GM21786 (cell line): ENCODE data around the gene PFDN2.

Experiments used
- ATAC-seq: cut with Tn5 transposase; IDR thresholded peaks from one replicate; pipeline ENCODE4 v1.9.1; 2021; ENCODE audit not compliant: unreplicated experiment

PFDN2 gene

DNA sequence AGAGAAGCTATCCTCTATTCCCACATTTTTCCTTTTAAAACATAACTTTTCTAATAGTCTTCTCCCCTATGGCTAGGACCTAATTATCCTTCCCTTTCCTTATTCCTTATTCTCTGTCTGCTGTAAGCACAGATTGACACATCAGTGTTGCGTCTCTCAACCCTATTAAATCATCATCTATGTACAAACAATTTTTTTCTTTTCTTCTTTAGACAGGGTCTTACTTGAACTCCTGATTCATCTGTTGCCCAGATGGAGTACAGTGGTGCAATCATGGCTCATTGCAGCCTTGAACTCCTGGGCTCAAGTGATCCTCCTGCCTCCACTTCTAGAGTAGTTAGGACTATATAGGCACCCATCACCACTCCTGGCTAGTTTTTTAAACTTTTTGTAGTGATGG is 11.4 kb downstream of the PFDN2 start:
- no peak for ATAC-seq

DNA sequence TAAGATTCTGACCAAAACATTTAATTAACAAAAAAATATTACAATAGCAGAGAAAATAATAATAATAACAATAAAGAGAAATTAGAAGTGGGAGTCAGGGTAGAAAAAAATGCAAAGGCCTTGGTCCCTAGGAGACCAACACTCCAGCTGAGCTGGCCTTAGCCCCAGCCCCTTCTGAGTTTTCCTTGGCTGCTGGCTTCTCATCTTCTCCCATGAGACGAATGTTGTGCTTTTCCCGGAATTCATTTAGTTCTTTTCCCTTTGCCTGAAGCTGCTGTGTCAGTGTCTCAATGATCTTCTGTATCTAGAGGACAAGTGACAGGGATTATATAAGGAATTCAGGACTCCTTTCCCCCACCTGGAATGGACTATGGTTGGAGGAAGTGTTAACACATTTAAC is 17.3 kb downstream of the PFDN2 start:
- ATAC-seq, result no peak

DNA sequence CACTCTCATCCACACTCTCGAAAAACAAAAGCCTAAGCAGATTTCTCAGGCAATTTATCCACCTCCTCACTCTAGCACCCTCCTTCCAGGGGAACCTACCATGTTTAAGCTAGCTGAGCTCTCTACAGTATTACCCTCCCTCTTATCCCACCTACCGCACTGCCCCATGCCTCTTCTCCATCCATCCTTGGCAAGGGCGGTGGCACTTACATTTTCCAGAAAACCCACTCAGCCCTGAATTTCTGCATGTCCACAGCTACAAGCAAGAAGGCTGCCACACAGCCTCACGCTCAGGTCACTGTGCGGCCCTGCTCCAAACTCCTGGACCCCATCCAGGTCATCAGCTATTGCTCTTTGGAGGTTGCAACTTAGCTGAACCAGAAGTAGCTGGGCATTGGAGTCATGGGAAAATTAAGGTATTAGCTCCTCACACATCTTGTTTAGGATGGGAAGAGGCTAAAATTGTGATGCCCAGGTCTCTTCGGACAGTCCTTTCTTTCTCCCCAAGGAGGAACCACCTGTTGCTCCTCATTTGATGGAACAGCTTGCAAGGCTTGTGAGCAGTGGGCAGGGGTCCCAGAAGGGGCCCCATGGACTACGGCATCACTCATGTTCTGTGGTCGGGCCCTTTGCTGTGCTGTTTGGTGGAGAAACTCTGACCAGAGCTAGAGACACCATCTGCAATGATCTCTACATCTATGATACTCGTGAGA is 18.6 kb downstream of the PFDN2 start:
- no peak for ATAC-seq

DNA sequence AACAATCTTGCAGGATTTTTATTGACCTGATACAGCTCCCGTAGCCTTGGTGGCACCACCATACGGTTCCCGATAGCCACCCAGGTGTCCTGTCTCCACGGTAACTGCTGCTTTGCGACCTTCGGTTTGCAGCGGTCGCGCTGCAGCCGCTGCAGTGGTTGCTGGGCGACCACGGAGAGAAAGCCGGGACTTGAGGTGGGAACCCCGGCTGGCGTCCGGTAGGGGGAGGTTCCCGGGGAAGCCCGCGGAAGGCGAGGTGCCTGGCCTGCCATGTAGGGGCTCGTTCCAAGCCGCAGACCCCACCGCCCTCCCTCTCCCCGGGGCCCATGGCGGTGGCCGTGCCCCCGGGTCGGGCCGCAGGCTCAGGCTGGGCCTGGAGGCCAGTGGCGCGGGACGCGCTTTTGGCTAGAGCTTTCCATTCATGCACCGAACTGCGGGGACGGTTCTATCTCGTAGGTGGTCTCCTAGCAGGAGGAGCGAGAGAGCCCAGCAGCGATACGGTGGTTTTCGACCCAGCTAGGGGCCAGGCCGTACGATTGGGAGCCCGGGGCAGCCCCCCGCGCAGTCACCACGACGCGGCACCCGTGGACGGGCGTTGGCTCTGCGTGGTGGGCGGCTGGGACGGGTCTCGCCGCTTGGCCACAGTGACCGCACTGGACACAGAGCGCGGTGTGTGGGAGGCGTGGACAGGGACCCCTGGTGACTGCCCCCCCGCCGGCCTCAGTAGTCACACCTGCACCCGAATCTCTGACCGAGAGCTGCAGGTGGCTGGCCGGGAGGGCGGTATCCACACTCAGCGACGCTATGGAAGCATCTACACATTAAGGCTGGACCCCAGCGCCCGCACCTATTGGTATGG is 19.4 kb downstream of the PFDN2 start, which contains the start of gene KLHDC9:
Gene KLHDC9 (plus strand): TSS at position 152 of the 859 bp plus-strand sequence. CDS start 175 bp downstream, at position 327.
- ATAC-seq, result peak; percentile 70

DNA sequence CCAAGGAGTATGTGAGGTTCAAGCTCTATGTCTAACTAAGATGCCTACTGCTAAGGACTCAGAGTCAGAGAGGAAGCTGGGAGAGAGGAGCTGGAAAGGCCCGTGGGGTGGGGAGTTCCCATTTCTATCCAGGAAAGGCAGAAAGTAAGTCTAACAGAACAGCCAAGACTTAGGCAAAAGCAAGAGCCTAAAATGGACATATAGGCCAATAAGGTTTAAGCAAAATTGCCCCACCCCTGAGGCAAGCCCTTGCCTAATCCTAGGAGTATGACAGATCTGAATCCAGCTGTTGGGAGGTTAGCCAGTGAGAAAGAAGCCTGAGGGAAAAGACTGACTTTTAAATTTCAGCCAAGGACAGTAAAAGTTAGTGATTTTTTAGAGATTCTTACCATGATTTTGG is 21.3 kb downstream of the PFDN2 start:
- no peak for ATAC-seq

DNA sequence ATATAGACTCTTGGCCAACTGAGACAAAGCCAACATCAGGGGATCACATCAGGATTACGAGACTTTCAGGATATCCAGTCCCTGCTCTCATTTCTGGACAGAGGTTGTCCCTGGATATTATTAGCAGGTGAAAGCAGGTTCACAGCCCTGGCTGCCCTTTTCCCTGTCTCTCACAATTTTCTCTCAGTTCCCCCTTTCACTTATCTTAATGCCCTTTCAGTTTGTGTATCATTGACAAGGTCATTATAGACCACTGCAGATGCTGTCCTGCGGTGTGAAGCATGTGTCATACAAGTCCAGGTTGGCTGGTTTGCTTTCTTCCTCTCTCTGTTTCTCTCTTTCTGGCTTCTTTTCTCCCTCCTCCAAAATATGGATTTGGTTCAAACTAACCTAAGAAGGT is 21.8 kb downstream of the PFDN2 start:
- peak; percentile 44 for ATAC-seq

DNA sequence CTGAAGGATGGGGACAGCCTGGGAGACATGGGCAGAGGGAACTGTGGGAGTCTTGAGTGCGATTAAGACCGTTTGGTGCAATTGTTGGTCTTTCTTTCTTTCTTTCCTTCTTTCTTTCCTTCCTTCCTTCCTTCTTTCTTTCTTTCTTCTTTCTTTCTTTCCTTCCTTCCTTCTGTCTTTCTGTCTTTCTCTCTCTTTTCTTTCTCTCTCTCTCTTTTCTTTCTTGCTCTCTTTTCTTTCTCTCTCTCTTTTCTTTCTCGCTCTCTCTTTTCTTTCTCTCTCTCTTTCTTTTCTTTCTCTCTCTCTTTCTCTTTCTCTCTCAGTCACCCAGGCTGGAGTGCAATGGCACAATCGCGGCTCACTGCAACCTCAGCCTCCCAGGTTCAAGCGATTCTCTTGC is 22.6 kb downstream of the PFDN2 start:
- ATAC-seq, result no peak

DNA sequence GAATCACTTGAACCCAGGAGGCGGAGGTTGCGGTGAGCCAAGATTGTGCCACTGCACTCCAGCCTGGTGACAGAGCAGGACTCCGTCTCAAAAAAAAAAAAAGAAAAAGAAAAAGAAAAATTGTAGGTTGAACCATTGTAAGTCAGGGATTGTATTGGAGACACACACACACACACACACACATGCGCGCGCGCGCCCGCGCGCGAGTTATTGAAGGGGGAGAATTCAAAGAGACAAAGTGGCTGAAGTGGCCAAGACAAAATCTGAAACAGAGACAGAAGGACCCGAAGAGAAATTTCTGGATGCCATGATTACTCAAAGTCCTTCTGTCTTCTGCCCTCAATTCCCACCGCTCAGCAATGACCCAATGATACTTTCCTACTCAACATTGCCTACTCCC is 23.4 kb downstream of the PFDN2 start:
- no peak for ATAC-seq

DNA sequence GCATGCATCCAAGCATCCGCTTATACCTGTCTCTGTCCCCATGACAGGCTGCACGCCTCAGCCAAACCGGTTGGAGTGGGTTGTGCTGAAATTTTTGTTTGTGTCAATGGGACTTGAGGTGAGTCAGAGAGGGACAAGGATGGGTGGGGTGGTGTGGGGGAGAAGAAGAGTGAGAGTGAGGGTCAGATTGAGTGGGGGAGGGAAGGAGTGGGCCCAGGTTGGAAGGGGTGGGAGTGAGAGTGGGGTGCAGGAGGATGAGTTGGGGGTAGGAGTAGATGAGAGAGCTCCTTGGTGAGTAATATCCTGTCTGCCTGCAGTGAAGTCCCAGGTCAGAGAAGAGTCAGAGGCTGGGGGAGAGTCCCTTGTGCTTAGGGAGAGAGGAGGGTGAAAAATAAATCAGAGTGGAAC is 25.2 kb downstream of the PFDN2 start:
- ATAC-seq, result no peak

DNA sequence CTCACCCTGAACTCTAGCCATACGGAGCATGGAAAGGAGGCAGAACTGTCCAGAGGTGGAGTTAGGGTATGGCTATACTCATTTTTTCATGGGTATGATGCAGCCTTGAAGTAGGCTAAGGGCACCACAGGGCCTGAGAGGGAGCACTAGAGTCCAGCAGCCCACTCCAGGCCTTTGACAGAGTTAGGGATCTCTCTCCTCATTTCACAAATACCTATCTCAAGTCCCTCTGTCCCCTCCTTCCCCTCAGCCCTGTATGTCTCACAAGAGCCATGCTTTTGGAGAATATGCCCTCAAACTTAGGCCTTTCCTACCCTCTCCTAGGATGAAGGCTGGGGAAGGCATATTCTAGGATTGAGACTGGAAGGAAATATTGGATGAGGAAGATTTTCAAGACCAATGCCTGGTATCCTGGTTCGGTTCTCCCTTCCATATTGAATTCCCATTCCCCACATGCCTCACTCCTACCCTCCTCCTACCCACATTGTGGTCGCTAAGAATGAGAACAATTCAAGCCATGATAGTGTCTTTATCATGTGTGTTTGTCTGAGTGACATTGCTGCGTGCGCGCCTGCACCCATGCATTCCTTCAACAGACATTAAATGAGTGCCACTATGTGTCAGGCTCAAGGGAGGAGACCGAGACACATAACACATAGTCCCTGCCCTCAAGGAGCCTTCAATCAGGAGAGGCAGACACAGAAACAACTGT is 25.9 kb downstream of the PFDN2 start:
- no peak for ATAC-seq

DNA sequence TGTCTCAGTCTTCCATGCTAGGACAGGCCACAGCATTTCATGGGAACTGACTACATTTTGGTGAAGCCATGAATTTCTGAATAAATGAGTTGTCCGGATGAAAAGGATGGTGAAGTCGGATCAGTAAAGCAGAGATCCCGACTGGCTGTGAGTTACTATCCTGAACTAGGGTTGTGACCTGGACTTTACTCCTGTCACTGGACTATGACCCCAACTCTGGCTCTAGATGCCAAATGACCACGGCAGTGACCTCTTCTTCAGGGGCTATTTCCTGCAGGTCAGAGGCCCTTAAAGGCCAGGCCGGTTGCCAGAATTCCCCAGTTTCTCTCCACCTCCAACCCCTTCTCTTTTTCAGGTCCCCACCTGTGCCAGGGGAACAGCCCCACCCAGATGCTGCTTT is 26.7 kb downstream of the PFDN2 start:
- no peak for ATAC-seq

DNA sequence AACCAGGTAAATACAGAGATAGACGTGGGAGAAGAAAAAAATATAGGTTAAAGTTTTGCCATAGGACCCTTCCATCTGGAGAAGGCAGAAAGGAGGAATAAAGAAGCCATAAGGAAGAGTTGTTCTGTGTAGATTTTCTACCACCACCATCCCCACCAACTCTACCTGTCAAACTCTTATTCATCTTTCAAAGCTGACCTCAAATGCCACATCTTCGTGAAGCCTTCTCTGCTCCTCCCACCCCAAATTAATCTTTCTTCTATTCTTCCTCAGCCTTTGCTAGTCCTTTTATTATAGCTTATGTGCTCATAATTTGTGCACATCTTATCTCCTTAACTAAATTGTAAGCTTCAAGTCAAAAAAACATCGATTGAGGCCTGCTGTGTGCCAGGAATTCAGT is 27.2 kb downstream of the PFDN2 start:
- ATAC-seq, result no peak

DNA sequence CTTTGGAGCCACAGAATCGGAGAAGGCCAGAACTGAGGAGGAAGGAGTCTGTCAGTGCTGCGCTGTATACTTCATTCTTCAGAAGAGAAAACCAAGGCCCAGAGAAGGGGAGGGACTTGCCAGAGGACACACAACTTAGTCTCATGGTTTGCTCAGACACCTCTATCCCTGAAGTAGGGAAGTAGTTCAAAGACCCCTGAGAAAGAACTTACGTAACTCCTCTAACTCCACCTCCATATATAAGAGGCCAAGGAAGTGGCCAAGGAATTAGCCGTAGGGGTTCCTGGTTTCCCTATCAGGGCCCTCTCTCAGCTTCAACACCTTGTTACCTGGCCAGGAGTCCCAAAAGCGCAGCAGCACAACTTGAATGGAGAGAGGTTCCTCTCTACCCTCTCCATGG is 27.9 kb downstream of the PFDN2 start:
- no peak for ATAC-seq

DNA sequence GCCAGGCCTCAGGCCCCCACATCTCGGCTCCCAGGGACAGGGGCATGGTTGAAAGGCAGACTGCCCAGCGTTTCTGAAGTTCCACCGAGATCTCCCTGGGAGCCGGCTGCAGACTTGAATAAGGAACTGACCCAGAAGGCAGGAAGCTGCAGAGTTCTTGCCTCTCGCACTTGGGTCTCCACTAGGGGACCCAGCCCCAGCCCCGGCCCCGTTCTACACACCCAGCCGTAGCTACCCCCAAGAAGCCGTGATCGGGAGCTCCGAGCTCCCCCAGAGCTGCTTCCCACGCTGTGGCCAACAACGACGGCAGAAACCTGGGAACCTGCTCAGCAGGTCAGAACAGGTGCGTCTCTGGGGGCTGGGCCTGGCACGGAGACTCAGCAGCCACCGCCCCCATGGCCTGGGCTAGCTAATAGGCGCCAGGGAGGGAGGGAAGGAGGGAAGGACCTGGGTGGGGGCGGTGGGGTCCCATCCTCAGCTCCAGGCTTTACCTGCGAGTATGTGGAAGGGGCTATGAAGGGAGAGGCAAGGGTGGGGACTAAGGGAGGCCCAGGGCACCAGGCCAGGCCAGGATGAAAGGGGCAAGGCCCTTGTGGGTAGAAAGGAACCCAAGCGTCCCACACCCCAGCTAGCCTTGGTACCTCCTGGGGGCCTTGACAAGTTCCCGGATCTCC is 28.4 kb downstream of the PFDN2 start, which contains the start of gene NECTIN4:
Gene NECTIN4 (minus strand): TSS at position 308 of the 674 bp plus-strand sequence. CDS start 262 bp downstream, at position 46.
- no peak for ATAC-seq

DNA sequence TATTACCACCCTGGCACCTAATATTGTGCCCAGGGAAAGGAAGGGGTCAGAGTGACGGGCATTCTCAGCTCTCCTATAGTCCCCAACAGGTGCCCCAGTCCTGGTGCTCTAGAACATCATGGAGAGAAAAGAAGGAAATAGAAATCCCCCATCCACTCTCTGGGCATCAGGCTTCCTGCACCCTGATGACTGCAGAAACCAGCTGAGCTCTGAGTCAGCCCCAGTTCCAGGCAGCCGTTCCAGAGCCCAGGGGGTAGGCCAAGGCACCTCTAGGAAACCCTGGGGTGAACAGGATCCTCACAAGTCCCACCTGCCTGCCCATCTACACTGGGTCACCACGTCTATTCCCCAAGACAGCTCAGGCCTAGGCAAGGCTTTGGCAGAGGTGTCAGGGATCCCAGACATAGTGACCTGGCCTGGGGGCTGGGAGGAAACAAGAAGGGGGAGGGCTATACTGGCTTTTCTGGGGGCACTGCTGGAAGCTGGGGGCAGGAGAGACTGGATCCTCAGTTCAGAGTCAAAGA is 29.2 kb downstream of the PFDN2 start:
- no peak for ATAC-seq

DNA sequence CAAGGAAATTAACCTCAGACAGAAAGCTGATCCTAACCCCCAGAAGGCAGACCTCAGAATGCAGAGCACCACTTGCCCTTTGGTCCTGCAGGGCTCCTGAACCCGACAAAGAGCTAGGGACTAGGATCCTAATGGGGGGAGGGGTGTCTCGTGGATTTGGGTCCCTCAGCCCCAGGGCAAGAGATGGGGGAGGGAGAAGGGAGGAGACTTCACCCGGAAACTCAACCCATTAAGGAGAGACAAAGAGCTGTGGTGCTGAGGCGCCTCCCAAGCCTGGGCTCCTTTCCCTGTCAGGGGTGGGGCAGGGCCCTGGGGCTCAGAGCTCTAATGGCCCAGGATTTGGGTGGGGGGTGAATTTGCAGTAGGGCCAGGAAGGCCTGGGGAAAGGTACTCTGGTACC is 31.4 kb downstream of the PFDN2 start:
- ATAC-seq, result no peak

DNA sequence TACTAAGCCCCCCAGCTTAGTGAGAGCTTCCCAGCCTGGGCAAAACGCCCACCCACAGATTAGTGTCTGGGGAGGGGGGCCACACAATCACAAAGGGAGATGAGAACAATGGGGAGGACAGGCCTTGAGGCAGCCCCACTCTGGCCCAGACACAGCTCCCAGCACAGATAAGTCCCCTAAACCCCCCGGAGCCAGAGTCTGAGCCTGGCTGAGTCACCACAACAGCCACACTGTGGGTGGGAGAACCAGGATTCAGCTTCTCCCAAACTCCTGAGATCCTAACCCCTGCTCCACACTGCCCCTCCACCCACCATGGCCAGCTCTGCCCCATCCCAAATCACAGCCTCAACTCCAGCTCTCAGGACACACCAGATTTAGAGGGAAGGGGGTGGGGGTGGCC is 32.7 kb downstream of the PFDN2 start:
- no peak for ATAC-seq

DNA sequence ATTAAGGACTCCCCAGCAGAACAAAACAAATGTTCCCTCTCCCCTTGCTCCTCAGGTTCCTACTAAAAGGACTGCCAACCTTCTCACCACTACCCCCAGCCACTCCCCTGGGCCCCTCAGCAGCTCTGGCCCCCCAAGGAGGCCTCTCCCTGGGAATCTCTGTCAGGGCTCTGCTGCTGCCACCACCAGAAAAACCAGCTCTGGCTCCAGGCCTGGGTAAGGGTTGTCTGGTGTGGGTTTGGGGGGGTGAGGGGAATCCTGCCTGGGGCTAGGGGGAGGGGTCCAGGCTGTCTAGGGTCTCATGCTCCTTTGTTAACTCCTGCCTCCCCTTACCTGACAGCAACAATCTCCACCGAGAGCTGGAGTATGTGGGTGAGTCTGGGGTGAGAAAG is 33.2 kb downstream of the PFDN2 start:
- no peak for ATAC-seq

DNA sequence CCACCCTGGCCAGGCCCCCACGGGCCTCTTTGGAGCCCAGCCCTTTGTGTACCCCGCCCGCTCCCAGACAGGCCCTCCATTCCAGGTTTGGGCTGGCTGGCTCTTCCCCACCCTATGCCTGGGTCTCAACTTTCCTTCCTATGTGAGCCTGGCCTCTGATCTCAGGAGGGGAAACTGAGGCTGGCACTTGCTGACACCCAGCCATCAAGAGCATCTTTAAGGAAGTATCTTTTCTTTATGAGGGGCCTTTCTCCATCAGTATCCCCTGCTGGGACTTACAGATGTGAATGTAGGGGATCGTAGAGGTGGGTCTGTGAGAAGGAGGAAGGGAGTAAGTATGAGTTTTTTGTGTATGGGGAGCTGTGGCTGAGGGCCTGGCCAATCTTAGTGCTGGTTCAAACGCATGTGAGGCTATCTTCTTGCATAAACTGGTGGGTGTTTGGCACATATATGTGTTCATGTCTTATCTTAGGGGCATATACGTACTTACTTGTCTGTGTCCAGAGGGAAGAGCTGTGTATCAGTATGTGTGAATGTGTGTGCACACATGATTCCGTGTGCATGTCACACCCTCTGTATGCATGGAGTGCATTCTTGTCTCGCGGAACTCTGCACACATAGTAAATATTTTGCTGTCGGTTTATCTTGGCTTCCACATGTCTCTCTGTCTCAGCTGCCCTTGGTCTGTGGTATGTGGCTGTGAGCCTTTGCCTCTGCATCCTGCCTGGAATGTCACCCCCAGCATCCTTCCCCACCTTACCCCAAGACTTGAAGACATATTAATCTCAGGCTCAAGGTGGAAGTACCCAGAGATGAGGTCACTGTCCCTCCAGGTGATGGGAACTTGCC is 33.9 kb downstream of the PFDN2 start:
- ATAC-seq, result no peak
